Esophagus squamous epithelium (tissue), 5 donors: Measurements from ENCODE around the gene FNDC5. TPM values are rescaled to one million over a fixed set of nuclear protein-coding genes. Genes with fewer than 3 reads are reported as not detected.

ENCODE experiments used
- DNase-seq: peaks from one replicate; lab custom pipeline; 2025; lab: John Stamatoyannopoulos, UW
- H3K27ac ChIP-seq, 4 donors: fragments of 200-600 bp; sonication (generic); one replicate each; pipeline ENCODE4 v1.5.1; 2016 to 2019; ENCODE audit warnings: mild to moderate bottlenecking in 1 of 4
- H3K27me3 ChIP-seq, 4 donors: fragments of 200-600 bp; sonication (generic); 1 replicate in 3 of 4; 2 replicates in 1 of 4; pipeline versions ENCODE4 v1.5.1 to v1.6.0; 2017 to 2021; ENCODE audit warnings: antibody characterized with exemption in 1 of 4
- H3K36me3 ChIP-seq, 3 donors: fragments of 200-600 bp; sonication (generic); one replicate each; pipeline ENCODE4 v1.5.1; 2016 to 2019
- H3K4me1 ChIP-seq, 3 donors: fragments of 200-600 bp; sonication (generic); one replicate each; pipeline ENCODE4 v1.5.1; 2017 to 2019
- H3K4me3 ChIP-seq, 4 donors: fragments of 200-600 bp; sonication (generic); 1 replicate in 3 of 4; 2 replicates in 1 of 4; pipeline ENCODE4 v1.5.1; 2016 to 2019; ENCODE audit warnings: mild to moderate bottlenecking in 2 of 4, moderate library complexity in 1 of 4
- H3K9me3 ChIP-seq, 3 donors: fragments of 200-600 bp; sonication (generic); one replicate each; pipeline ENCODE4 v1.5.1; 2016 to 2019
- CTCF ChIP-seq, 6 experiments: fragments of 450-650 bp in 4 of 6; fragments of 200-600 bp in 2 of 6; sonication (generic) in 2 of 6; IDR thresholded peaks; one replicate each; pipeline ENCODE4 v1.5.1; 2016 to 2019; ENCODE audit warnings: antibody characterized with exemption in 6 of 6, mild to moderate bottlenecking in 4 of 6, moderate library complexity in 4 of 6
- POLR2A ChIP-seq, 4 donors: fragments of 450-650 bp; IDR thresholded peaks; one replicate each; pipeline ENCODE4 v1.6.1; 2017; ENCODE audit warnings: antibody characterized with exemption in 4 of 4, mild to moderate bottlenecking in 4 of 4, moderate library complexity in 3 of 4
- WGBS, 2 donors: methylation state at CpG; one replicate each; pipeline ENCODE4 v1.1.5; 2018; 5-methylcytosine and 5-hydroxymethylcytosine counted together
- intact Hi-C: fragments of 100-400 bp; cut with DNase I; formaldehyde crosslinking; loops from one replicate; pipeline ENCODE4 v1.15.0; 2022
- total RNA-seq, 4 donors: library from RNA; depleted of rRNA; stranded (reverse); fragments of >200 nt; gene quantifications; one replicate each; pipeline ENCODE4 v1.1.0, GENCODE V29; 2016
- donor health status: DM: yes; HTN: yes; CAD: no.

The FNDC5 gene
- total RNA-seq, 4 donors from 2014 or later, result 0.44 to 0.76 TPM; not detected in 2

- intact Hi-C loops, result no loop called here
Measured at GRCh38 chr1:32888134-32888533, 17.4 kb upstream of the FNDC5 start.

GRCh38 chr1:32887623-32888022 lies 16.9 kb upstream of the FNDC5 start:
- 65 to 68% methylated on average over 12 of the region's 12 CpGs for WGBS, 2 donors
- Histone ChIP-seq H3K9me3 (no peaks in the 10 kb centered on the region), H3K27me3 (peaks cover 7 to 89% (median 15%) of the 10 kb centered on the region in 4 donors), H3K36me3 (no peaks in the 10 kb centered on the region), H3K4me3 (no peak overlapping the region), H3K27ac (no peak overlapping the region), H3K4me1 (peaks cover 0 to 19% (median 8%) of the 10 kb centered on the region in 3 donors)
- TF ChIP-seq POLR2A (IDR thresholded peaks at IDR 0.05) (no peak), CTCF (IDR thresholded peaks at IDR 0.05) (no peak)
- intact Hi-C loops, result no loop called here
- DNase-seq, result no peak

More at GRCh38 chr1:32888134-32888533, 17.4 kb upstream of the FNDC5 start:
- H3K27me3 ChIP-seq, result peaks cover 7 to 94% (median 15%) of the 10 kb centered on the region in 4 donors
- 82 to 85% methylated on average over 3 of the region's 3 CpGs for WGBS, 2 donors
- no peak overlapping the region for H3K4me3 ChIP-seq
- TF ChIP-seq POLR2A (IDR thresholded peaks at IDR 0.05) (no peak), CTCF (IDR thresholded peaks at IDR 0.05) (no peak)
- H3K4me1 ChIP-seq, result peaks cover 1 to 24% (median 13%) of the 10 kb centered on the region in 3 donors
- H3K27ac ChIP-seq, result no peak overlapping the region
- DNase-seq, result no peak
- H3K9me3 ChIP-seq, result no peaks in the 10 kb centered on the region
- no peaks in the 10 kb centered on the region for H3K36me3 ChIP-seq

- WGBS, 2 donors, result 51 to 60% methylated on average over 1 to 8 of the region's 19 CpGs
- Histone ChIP-seq H3K27ac (no peak overlapping the region), H3K4me3 (no peak overlapping the region), H3K27me3 (peaks cover 7 to 82% (median 15%) of the 10 kb centered on the region in 4 donors), H3K36me3 (no peaks in the 10 kb centered on the region), H3K9me3 (no peaks in the 10 kb centered on the region), H3K4me1 (peaks cover 3 to 23% (median 11%) of the 10 kb centered on the region in 3 donors)
- intact Hi-C loops, result no loop called here
- DNase-seq, result no peak
- TF ChIP-seq CTCF (IDR thresholded peaks at IDR 0.05) (no peak), POLR2A (IDR thresholded peaks at IDR 0.05) (no peak)
Measured at GRCh38 chr1:32886828-32887414, 16.2 kb upstream of the FNDC5 start.

- Histone ChIP-seq H3K4me1 (peaks cover 3 to 28% (median 11%) of the 10 kb centered on the region in 3 donors), H3K9me3 (no peaks in the 10 kb centered on the region), H3K27me3 (peaks cover 7 to 75% (median 15%) of the 10 kb centered on the region in 4 donors), H3K27ac (no peak within 1 kb of the TSS), H3K36me3 (no peaks in the 10 kb centered on the region), H3K4me3 (peak within 1 kb of the TSS in 2 of 4 donors; percentile 29 to 48)
- intact Hi-C loops, result no loop called here
- no peak for DNase-seq
- WGBS, 2 donors, result 12% methylated on average over 9 of the region's 79 CpGs; no CpG with 5 or more reads in 1 of the 2 donors
- TF ChIP-seq CTCF (IDR thresholded peaks at IDR 0.05), result peak in 4 of 6 experiments; percentile 15 to 48 (median 28)
- TF ChIP-seq POLR2A (IDR thresholded peaks at IDR 0.05), result no peak
Measured at GRCh38 chr1:32886004-32886827, 15.5 kb upstream of the FNDC5 start, which contains the start of gene HPCA. HPCA (plus strand) TSS chr1:32886491; CDS start chr1:32888899, 2,408 bp downstream.

- Histone ChIP-seq H3K4me3 (no peak overlapping the region), H3K9me3 (no peaks in the 10 kb centered on the region), H3K27ac (no peak overlapping the region), H3K4me1 (peaks cover 3 to 28% (median 11%) of the 10 kb centered on the region in 3 donors), H3K36me3 (no peaks in the 10 kb centered on the region), H3K27me3 (peaks cover 7 to 69% (median 15%) of the 10 kb centered on the region in 4 donors)
- DNase-seq, result no peak
- TF ChIP-seq POLR2A (IDR thresholded peaks at IDR 0.05) (no peak), CTCF (IDR thresholded peaks at IDR 0.05) (no peak)
- 16 to 19% methylated on average over 6 to 8 of the region's 8 CpGs for WGBS, 2 donors
- intact Hi-C loops, result no loop called here
Measured at GRCh38 chr1:32885676-32886003, 14.9 kb upstream of the FNDC5 start.
